HepG2 (cell line): Measurements from ENCODE around the gene TUBB4B. TPM values are rescaled to one million over a fixed set of nuclear protein-coding genes. Genes with fewer than 3 reads are reported as not detected.

Experiments used
- ATF3 ChIP-seq: sonication (generic); formaldehyde crosslinking; IDR thresholded peaks from 2 replicates; pipeline ENCODE4 v1.4.0; 2020; ENCODE audit warnings: missing genetic modification reagents
- EP300 ChIP-seq, 3 experiments: sonication (generic) in 1 of 3; formaldehyde crosslinking in 1 of 3; IDR thresholded peaks; 2 replicates each; pipeline versions ENCODE4 v1.5.1 to v1.6.1; 2011 to 2020; ENCODE audit warnings: low read depth in 2 of 3, low read length in 2 of 3, borderline replicate concordance in 1 of 3, improper control_type of control experiment in 1 of 3, mild to moderate bottlenecking in 1 of 3, missing genetic modification reagents in 1 of 3, moderate library complexity in 1 of 3
- FUBP1 ChIP-seq: sonication (generic); formaldehyde crosslinking; IDR thresholded peaks from 2 replicates; pipeline ENCODE4 v1.5.1; 2020; ENCODE audit warnings: missing genetic modification reagents, mild to moderate bottlenecking, borderline replicate concordance
- GZF1 ChIP-seq: sonication (generic); formaldehyde crosslinking; IDR thresholded peaks from 2 replicates; pipeline ENCODE4 v1.5.1; 2020; ENCODE audit warnings: mild to moderate bottlenecking, missing genetic modification reagents
- HMGA1 ChIP-seq: sonication (generic); formaldehyde crosslinking; conservative IDR thresholded peaks from 2 replicates; pipeline ENCODE4 v1.4.0; 2020; ENCODE audit warnings: missing genetic modification reagents
- KMT2A ChIP-seq: sonication (generic); formaldehyde crosslinking; IDR thresholded peaks from 2 replicates; pipeline ENCODE4 v1.4.0; 2020; ENCODE audit warnings: missing genetic modification reagents
- NFIB ChIP-seq: sonication (generic); formaldehyde crosslinking; IDR thresholded peaks from 2 replicates; pipeline ENCODE4 v1.9.0; 2021; ENCODE audit warnings: missing genetic modification reagents, mild to moderate bottlenecking, borderline replicate concordance
- PHF5A ChIP-seq: IDR thresholded peaks from one replicate; pipeline ENCODE4 v1.6.1; 2018; ENCODE audit warnings: low read depth, missing genetic modification reagents; ENCODE audit not compliant: unreplicated experiment
- TEAD3 ChIP-seq: optimal IDR thresholded peaks from 2 replicates; pipeline ENCODE3; 2016; ENCODE audit warnings: borderline replicate concordance
- TFE3 ChIP-seq: IDR thresholded peaks from 2 replicates; pipeline ENCODE4 v1.6.1; 2016
- ZBTB37 ChIP-seq: sonication (generic); formaldehyde crosslinking; IDR thresholded peaks from 2 replicates; pipeline ENCODE4 v1.4.0; 2020; ENCODE audit warnings: mild to moderate bottlenecking, missing genetic modification reagents
- ZFP36L1 ChIP-seq: sonication (generic); formaldehyde crosslinking; IDR thresholded peaks from 2 replicates; pipeline ENCODE4 v1.8.0; 2022; ENCODE audit warnings: mild to moderate bottlenecking, missing genetic modification reagents, moderate library complexity
- ZHX2 ChIP-seq, 2 experiments: sonication (generic) in 1 of 2; formaldehyde crosslinking in 1 of 2; IDR thresholded peaks; 2 replicates each; pipeline versions ENCODE4 v1.6.1 to v1.9.0; 2014 to 2022; ENCODE audit warnings: antibody characterized with exemption in 1 of 2, borderline replicate concordance in 1 of 2, inconsistent platforms in 1 of 2, low read depth in 1 of 2, missing genetic modification reagents in 1 of 2
- ZNF207 ChIP-seq: fragments of 450-650 bp; IDR thresholded peaks from 2 replicates; pipeline ENCODE4 v1.6.1; 2016; ENCODE audit warnings: antibody characterized with exemption, borderline replicate concordance
- ZNF672 ChIP-seq: sonication (generic); formaldehyde crosslinking; IDR thresholded peaks from 2 replicates; pipeline ENCODE4 v1.8.1; 2022; ENCODE audit warnings: missing genetic modification reagents
- polyA plus RNA-seq, 8 experiments: library from polyadenylated mRNA; depleted of rRNA in 3 of 8; stranded (reverse) in 7 of 8; unstranded in 1 of 8; fragments of >200 nt; fragmentation: Illumina TruSeq in 4 of 8; extraction: Trizol in 4 of 8; gene quantifications; 2 replicates each; pipeline versions ENCODE4 v1.2.1 to v1.2.3, GENCODE V29; 2011 to 2016; ENCODE audit warnings: low read depth in 4 of 8, missing spikeins in 1 of 8, mixed read lengths in 1 of 8; ENCODE audit not compliant: insufficient read depth in 1 of 8
- total RNA-seq, 5 experiments: library from RNA; depleted of rRNA; stranded (reverse); fragments of >200 nt; fragmentation: Illumina TruSeq; extraction: Trizol; gene quantifications; 2 replicates each; pipeline ENCODE4 v1.2.3, GENCODE V29; 2016; ENCODE audit warnings: low read depth in 1 of 5

The TUBB4B gene
- total and polyA plus RNA-seq, 2 of the 13 experiments (the other 11 are each of a cell fraction or from before 2014, with no cell fraction given), result 182 to 412 TPM

GRCh38 chr9:137198051-137198901, 42.8 kb upstream of the TUBB4B start (continued):
- TF ChIP-seq TEAD3 (CRISPR knock-in tag), result peak; percentile 87
- no peak for TF ChIP-seq NFIB (CRISPR knock-in tag)
- TF ChIP-seq FUBP1 (CRISPR knock-in tag), result no peak
- no peak for TF ChIP-seq ZBTB37 (CRISPR knock-in tag)
- peak; percentile 68; the same call in 1 of the 2 replicates for TF ChIP-seq TFE3
- TF ChIP-seq GZF1 (CRISPR knock-in tag), result no peak
- no peak for TF ChIP-seq ZFP36L1
- TF ChIP-seq EP300 (IDR thresholded peaks at IDR 0.05; ENCODE audit: low read depth in 2 of 2, low read length in 2 of 2), result peak in 1 of 2 experiments; percentile 52; a peak in 1 of 4 replicates
- peak; percentile 21; the same call in 1 of the 2 replicates for TF ChIP-seq EP300 (CRISPR knock-in tag; IDR thresholded peaks at IDR 0.05; ENCODE audit: borderline replicate concordance)
- no peak for TF ChIP-seq ATF3 (CRISPR knock-in tag)
- no peak for TF ChIP-seq ZHX2 (IDR thresholded peaks at IDR 0.05; ENCODE audit: low read depth)
- no peak for TF ChIP-seq ZHX2 (CRISPR knock-in tag; IDR thresholded peaks at IDR 0.05; ENCODE audit: borderline replicate concordance)
- no peak for TF ChIP-seq HMGA1 (CRISPR knock-in tag)
- TF ChIP-seq PHF5A (CRISPR knock-in tag), result no peak
- no peak for TF ChIP-seq KMT2A (CRISPR knock-in tag)
- no peak for TF ChIP-seq ZNF207
- TF ChIP-seq ZNF672 (CRISPR knock-in tag), result no peak
